ENCODE data around the gene RBPJ.
"Not testable (repeated sequence)": the region's sequence is repeated elsewhere in the genome, so short reads cannot be mapped to it uniquely, and the experiment has no call there.

Gene RBPJ

GRCh38 chr4:26307037-26307800, 13.6 kb upstream of the RBPJ start:
- DNase-seq (ENCODE audit: extremely low read depth, insufficient read length): no peak
- Histone ChIP-seq H3K4me3 (replicated peaks; ENCODE audit: low read depth, low read length) (no peak overlapping the region), H3K27me3 (replicated peaks; ENCODE audit: control insufficient read depth, insufficient read depth, low read length) (no peaks in the 10 kb centered on the region), H3K36me3 (ENCODE audit: control insufficient read depth, insufficient read depth, low read length) (no peaks in the 10 kb centered on the region)
- TF ChIP-seq CTCF (IDR thresholded peaks at IDR 0.05; ENCODE audit: insufficient read depth, low read length, poor library complexity, severe bottlenecking): no peak

- no peak for TF ChIP-seq CTCF (IDR thresholded peaks at IDR 0.05; ENCODE audit: insufficient read depth, low read length, poor library complexity, severe bottlenecking)
- Histone ChIP-seq H3K36me3 (ENCODE audit: control insufficient read depth, insufficient read depth, low read length) (no peaks in the 10 kb centered on the region), H3K4me3 (replicated peaks; ENCODE audit: low read depth, low read length) (no peak overlapping the region), H3K27me3 (replicated peaks; ENCODE audit: control insufficient read depth, insufficient read depth, low read length) (no peaks in the 10 kb centered on the region)
- no peak for DNase-seq (ENCODE audit: extremely low read depth, insufficient read length)
These were observed 12.2 kb upstream of the RBPJ start for GRCh38 chr4:26308568-26308967.

GRCh38 chr4:26310264-26310663, 10.6 kb upstream of the RBPJ start:
- no peaks in the 10 kb centered on the region for H3K27me3 ChIP-seq (replicated peaks; ENCODE audit: control insufficient read depth, insufficient read depth, low read length)
- no peak for TF ChIP-seq CTCF (IDR thresholded peaks at IDR 0.05; ENCODE audit: insufficient read depth, low read length, poor library complexity, severe bottlenecking)
- no peaks in the 10 kb centered on the region for H3K36me3 ChIP-seq (ENCODE audit: control insufficient read depth, insufficient read depth, low read length)
- no peak overlapping the region for H3K4me3 ChIP-seq (replicated peaks; ENCODE audit: low read depth, low read length)
- DNase-seq (ENCODE audit: extremely low read depth, insufficient read length): no peak

- DNase-seq (ENCODE audit: extremely low read depth, insufficient read length): no peak
- Histone ChIP-seq H3K36me3 (ENCODE audit: control insufficient read depth, insufficient read depth, low read length) (no peaks in the 10 kb centered on the region), H3K27me3 (replicated peaks; ENCODE audit: control insufficient read depth, insufficient read depth, low read length) (no peaks in the 10 kb centered on the region), H3K4me3 (replicated peaks; ENCODE audit: low read depth, low read length) (no peak overlapping the region)
- no peak for TF ChIP-seq CTCF (IDR thresholded peaks at IDR 0.05; ENCODE audit: insufficient read depth, low read length, poor library complexity, severe bottlenecking)
These were observed 9.2 kb upstream of the RBPJ start for GRCh38 chr4:26311633-26312032.

- DNase-seq (ENCODE audit: extremely low read depth, insufficient read length); H3K4me3 ChIP-seq (replicated peaks; ENCODE audit: low read depth, low read length); H3K27me3 ChIP-seq (replicated peaks; ENCODE audit: control insufficient read depth, insufficient read depth, low read length); H3K36me3 ChIP-seq (ENCODE audit: control insufficient read depth, insufficient read depth, low read length): not testable (repeated sequence)
These were observed 5.4 kb upstream of the RBPJ start for GRCh38 chr4:26315316-26315932.

GRCh38 chr4:26317766-26318165, 3.0 kb upstream of the RBPJ start:
- DNase-seq (ENCODE audit: extremely low read depth, insufficient read length): no peak
- no peak overlapping the region for H3K4me3 ChIP-seq (replicated peaks; ENCODE audit: low read depth, low read length)
- no peak for TF ChIP-seq CTCF (IDR thresholded peaks at IDR 0.05; ENCODE audit: insufficient read depth, low read length, poor library complexity, severe bottlenecking)
- no peaks in the 10 kb centered on the region for H3K36me3 ChIP-seq (ENCODE audit: control insufficient read depth, insufficient read depth, low read length)
- no peaks in the 10 kb centered on the region for H3K27me3 ChIP-seq (replicated peaks; ENCODE audit: control insufficient read depth, insufficient read depth, low read length)

Measured in GM06990 (cell line).